Endometrial microvascular endothelial cells (primary cell): Measurements from ENCODE around the gene YAF2. TPM values are rescaled to one million over a fixed set of nuclear protein-coding genes. Genes with fewer than 3 reads are reported as not detected.

Source experiments
- in situ Hi-C: cut with HindIII; loops from 2 replicates; pipeline ENCODE4 v1.10.0; 2017; ENCODE audit warnings: low sequenced_read_pairs, low pct_unique_long_range_greater_than_20kb; ENCODE audit errors: inconsistent ontology term
- total RNA-seq: library from RNA; depleted of rRNA; stranded (reverse); fragments of >200 nt; gene quantifications from one replicate; pipeline ENCODE4 v1.2.3, GENCODE V29; 2015; ENCODE audit errors: inconsistent ontology term

The YAF2 gene, protein sequence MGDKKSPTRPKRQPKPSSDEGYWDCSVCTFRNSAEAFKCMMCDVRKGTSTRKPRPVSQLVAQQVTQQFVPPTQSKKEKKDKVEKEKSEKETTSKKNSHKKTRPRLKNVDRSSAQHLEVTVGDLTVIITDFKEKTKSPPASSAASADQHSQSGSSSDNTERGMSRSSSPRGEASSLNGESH
- total RNA-seq, result 11.7 TPM

DNA sequence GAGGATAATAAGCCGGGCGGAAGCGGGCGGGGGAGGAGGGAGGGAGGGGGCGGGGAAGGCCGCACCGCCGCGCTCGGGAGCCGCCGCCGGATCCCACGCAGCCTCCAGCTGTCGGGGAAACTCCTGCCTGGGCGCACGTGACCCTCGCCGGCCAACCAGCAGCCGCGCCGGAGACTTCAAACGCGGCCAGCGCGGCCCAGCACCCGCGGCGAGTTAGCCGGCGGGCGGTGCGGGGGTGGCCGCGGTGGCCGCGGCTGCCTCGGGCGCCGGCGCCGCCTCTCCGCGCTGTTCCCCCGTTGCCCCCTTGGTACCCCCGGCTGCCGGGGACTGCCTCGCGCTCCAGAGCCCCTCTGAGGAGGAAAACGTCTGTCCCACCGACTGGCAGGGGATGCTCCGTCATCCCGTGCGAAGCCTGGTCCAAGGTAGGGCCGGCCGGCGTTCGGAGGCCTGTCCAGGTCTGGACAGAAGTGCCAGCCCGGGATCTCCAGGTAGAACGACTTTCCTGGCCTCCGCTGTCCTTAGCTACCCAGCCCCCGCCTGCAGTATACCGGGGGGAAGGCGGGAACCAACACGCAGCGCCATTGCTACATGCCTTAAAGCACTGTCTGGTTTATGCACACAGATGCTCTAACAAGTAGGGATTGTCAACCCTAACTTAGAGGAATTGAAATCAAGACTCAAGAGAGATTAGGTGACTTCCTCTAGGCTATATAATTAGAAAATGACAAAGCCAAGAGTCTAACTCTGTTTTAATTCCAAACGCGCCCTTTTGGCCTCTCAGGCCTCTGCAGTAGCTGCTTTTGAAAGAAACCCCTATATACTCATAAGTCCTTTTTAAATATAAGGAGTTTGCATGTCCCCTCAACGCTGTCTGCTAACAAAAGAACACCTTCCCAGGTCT lies at the start of gene YAF2:
YAF2 (minus strand) TSS at position 9 of the 901 bp plus-strand sequence. CDS start 68 bp downstream, outside the sequence.
- in situ Hi-C loops, result no loop called here

DNA sequence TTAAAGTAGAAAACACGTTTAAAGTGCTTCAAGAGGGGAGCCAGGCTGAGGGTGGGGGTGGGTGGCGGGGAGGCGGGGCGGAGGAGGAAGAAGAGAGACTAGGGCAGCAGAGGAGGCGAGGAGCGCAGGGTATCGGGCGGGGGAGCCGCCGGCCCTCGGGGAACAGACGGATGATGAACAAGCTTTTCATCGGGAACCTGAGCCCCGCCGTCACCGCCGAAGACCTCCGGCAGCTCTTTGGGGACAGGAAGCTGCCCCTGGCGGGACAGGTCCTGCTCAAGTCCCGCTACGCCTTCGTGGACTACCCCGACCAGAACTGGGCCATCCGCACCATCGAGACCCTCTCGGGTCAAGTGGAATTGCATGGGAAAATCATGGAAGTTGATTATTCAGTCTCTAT lies 48.7 kb upstream of the YAF2 start:
- in situ Hi-C loops, result no loop called here

DNA sequence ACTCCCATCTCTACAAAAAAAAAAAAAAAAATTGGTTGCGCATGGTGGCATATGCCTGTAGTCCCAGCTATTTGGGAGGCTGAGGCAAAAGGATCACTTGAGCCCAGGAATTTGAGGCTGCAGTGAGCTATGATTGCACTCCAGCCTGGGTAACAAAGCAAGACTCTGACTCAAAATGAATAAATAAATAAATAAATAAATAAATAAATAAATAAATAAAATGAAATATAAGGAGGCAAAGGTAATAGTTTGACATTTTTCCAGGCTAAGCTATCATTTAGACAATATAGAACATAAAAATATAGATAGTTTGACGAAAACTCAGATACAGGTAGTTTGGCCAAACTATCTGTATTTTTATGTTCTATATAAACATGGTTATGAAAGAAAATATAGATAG lies 47.4 kb upstream of the YAF2 start:
- in situ Hi-C loops, result no loop called here

DNA sequence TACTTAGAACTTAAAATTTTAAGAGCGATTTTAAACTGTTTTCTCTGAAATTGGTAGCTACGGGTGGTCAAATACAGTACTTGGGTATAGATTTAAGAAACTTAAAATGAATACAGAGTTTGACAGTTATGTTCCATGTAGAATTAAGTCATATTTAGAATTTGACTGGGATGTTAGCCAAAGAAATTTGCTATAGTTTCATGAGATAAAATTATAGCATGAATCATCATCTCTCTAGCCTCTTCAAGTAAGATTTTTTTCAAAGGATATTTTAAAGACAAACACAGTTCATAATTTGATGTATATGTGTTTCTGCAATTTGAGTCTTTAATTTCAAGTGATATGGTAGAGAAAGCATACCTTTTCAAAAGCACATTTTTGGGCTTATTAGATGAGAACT lies 46.8 kb upstream of the YAF2 start:
- in situ Hi-C loops, result no loop called here

DNA sequence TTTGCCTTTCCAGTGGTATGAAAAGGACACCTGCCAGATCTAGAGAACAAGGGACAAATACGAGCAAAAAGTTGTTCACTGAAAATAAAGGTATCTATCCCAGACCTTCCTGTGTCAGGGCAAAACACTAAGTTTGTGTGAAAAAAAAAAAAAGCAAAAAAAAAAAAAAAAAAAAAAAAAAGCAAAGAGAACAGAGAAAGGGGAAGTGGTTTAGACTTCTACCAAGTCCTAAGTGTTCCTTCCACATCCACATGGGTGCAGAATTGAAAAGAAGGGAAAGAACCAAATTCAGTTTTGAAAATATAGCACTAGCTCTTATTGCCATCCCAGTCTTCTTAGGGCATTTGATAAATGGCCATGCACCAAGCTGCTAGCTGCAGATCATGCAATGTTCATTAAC lies 46.1 kb upstream of the YAF2 start:
- in situ Hi-C loops, result no loop called here

DNA sequence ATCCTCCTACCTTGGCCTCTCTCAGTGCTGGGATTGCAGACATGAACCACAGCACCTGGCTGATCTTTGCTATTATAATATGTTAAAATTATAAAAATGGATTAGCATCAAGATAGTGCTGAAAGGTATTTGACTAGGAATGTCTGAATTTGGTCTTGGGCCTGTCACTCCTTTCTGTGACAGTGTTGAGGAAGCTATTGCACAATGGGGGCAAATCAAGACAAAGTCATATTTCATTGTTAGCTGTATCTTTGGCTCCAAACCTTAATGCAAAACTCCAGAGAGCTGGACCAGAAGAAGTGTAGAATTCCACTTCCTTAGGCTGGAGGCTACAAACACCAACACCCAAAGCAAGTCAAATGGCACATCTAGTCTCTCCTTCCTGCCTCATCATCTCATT lies 45.7 kb upstream of the YAF2 start:
- in situ Hi-C loops, result no loop called here

DNA sequence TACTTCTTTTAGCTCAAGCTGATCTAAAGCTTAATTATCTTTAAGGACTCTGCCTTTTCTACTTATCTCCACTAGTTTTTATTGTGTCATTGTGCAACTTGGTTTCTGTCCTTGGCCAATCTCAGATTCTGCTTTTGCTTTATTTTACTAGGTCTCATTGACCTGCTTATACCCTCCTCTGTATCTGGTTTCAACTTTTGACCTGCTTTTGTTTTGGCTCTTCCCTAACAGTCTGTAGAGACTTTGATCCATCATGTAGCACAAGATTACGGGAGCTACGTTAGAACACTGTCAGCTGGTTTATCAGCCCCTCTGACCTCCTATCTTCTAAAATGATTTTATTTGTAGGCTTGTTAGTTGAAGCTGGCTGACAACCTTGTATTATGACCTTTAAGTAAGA lies 44.2 kb upstream of the YAF2 start:
- in situ Hi-C loops, result no loop called here

DNA sequence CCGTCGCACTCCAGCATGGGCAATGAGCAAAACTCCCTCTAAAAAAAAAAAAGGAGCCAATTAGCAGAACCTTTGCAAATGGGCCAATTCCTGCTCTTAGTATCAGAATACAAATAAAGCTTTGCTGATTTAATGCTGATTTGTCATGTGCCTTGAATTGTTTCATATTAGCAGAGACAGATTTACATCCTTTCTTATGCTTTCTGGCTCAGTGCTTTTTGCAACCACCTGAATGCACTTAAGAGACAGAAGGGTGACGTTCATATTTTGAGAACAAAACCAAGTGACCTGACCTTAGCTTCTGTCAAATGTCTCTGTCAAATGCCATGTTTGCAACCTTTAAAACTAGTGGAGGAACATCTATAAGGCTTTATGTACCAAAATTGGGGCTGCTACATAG lies 43.8 kb upstream of the YAF2 start:
- in situ Hi-C loops, result no loop called here

DNA sequence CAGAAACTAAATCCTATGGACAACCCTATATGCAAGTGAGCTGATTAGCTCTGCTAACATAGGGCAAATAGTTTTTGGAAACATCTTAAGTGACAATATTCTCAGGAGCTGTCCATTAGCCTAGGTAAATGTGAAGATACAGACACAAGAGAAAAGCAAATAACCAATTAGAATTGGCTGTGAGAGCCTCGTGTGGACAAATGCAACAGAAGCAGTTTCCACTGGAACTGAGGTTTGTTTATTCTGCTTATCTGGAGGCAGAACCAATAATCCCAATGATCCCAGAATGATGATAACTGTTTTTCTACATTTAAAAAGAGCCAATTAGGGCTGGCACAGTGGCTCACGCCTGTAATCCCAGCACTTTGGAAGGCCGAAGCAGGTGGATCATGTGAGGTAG lies 43.2 kb upstream of the YAF2 start:
- in situ Hi-C loops, result no loop called here

DNA sequence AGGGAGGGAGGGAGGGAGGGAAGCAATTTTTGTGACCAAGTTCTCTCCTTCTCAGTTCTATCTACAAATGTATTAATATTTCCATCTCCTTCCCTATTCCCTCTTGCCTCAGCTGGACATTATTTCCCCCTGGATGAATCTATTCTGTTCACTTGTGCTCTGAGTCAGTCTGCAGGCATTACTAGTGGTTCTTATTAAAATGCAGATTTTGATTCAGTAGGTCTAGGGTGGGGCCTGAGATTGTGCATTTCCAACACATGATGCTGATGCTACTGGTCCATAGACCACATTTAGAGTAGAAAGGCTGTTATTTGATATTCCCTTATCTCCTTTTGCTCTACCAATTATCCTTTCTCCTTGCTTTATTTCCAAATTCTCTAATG lies 40.1 kb upstream of the YAF2 start:
- in situ Hi-C loops, result no loop called here

DNA sequence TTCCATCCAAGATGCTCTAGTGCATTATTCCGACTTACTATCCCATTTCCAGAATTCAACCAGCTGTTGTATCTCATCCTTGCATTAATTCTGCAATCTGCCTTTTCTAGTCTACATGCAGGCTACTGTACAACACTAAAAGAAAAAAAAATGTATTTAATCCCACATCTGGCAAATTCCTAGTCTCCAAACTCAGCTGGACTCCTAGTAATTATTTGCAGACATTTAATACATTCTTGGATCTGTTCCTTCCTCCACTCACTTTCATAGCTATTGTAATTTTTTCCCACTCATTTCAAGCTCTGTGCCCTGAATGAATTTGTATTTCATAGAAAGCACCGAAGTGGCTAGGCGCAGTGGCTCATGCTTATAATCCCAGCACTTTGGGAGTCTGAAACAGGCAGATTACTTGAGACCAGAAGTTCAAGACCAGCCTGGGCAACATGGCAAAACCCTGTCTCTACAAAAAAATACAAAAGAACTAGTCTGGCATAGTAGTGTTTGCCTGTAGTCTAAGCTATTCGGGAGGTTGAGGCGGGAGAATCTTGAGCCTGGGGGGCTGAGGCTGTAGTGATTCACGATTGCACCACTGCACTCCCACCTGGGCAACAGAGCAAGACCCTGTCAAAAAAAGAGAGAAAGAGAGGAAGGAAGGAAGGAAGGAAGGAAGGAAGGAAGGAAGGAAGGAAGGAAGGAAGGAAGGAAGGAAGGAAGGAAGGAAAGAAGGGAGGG lies 39.5 kb upstream of the YAF2 start:
- in situ Hi-C loops, result no loop called here

DNA sequence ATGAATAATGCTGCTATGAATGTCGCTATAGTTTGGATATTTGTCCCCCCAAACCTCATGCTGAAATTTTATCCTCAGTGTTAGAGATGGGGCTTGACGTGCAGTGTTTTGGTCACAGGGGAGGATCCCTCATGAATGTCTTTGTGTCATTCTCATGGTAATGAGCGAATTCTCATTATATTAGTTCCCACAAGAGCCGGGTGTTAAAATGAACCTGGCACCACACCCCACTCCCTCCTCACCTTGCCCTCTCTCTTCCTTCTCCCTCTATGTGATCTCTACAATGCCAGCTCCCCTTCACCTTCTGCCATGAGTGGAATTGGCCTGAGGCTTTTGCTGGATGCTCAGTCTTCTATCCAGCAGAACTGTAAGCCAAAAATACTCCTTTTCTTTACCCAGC lies 37.5 kb upstream of the YAF2 start:
- in situ Hi-C loops, result no loop called here

DNA sequence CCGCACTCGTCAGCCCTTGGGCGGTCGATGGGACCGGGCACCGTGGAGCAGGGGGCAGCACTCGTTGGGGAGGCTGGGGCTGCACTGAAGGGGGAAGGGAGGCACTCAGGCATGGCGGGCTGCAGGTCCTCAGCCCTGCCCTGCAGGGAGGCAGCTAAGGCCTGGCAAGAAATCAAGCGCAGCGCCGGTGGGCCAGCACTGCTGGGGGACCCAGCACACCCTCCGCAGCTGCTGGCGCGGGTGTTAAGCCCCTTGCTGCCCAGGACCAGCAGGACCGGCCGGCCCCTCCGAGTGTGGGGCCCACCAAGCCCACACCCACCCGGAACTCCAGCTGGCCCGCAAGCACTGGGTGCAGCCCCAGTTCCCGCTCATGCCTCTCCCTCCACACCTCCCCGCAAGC lies 35.7 kb upstream of the YAF2 start:
- in situ Hi-C loops, result no loop called here

DNA sequence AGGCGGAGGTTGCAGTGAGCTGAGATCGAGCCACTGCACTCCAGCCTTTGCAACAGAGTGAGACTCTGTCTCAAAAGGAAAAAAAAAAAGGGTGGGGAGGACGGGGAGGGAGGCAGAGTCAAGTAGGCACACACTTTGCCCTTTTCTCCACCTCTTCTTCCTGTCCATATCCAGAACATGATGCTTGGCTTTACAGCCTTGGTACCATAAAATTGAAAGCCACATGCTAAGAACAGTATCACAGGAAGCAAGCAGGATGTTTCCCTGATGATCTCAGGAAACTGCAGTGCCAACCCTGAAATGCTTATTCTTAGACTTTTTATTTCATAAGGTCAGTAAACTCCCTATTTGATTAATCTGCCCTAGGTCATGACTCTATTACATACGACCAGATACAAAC lies 32.5 kb upstream of the YAF2 start:
- in situ Hi-C loops, result no loop called here

DNA sequence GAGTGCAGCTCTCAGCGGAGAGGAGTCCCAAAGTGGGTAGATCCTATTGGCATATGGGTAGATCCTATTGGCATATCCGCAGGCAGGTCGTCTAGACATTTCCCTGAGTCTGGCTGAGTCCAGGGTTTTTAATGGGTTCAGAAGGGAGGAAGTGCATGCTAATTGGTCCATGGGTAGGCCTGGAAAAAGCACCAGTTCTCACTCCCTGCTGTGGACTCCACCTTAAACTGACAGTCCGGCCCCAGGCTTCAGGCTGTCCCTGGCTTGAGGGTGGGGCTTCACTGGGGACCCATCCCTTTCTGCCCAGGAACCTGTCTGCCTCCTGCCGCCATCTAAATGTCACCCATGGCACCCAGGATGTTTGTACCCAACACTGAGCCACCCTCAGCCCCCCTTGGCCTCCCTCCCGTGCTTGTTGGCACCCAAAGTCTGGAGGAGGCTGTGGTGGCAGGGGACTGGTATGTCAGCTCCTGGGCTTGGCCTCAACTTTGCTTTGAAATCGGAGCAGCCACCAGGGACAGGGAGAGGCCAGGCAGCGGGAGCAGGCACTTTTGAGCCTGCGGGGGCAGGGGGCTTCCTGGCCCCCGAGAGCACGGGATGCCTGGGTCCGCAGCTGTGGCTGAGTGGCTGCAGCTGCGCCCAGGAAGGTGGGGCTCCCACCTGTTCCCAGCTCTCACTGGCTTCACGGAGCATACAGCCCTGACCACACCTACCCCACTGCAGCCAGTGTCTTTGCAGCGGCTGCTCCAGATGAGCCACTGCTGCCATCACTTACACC lies 29.6 kb upstream of the YAF2 start:
- in situ Hi-C loops, result no loop called here

DNA sequence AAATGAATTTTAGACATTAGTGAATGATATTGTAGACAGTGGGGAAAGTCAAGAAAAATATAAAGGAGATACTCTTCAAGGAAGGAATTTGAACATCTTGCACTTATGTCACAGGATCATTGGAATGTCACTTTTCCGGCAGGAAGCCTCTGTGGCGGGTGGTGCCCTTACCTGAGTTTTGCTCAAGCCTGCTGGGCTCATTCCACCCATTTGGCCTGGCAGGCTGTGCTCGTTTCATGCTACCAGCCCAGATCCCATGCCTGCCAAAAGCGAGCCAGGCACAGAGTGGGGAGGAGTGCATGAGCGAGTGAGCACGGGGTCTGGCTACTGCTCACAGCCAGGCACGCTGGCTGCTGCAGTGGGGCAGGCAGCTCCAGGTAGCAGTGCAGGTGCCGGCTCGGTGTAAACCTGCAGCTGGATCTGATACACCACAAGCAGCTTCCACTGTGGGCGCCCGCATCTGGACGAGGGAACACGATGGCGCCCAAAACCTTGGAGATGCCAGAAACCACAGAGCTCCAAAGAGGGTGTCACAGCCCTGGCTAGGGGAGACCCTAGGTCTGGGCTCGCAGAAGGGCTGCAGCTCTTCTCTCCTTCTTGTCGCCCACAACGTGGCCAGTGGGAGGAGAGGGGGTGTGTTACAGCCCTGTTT lies 28.7 kb upstream of the YAF2 start:
- in situ Hi-C loops, result no loop called here

DNA sequence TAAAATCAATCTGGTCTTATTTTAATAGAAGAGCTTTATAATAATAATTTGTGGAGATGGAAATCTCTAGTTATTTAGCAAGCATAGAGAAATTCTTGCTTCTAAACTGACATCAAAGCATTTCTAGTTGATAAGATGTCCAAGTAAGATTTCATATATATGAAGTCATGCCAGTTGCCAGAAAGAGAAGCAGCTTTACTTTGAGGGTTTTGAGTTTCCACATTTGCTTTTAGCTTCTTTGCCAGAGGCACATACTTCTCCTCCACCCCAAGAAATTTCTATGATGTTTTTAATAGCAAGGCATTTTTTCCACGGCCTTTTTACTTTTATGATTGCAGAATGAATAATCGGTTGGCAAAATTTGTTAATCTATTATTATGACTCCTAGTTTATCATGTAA lies 24.2 kb upstream of the YAF2 start:
- in situ Hi-C loops, result no loop called here

DNA sequence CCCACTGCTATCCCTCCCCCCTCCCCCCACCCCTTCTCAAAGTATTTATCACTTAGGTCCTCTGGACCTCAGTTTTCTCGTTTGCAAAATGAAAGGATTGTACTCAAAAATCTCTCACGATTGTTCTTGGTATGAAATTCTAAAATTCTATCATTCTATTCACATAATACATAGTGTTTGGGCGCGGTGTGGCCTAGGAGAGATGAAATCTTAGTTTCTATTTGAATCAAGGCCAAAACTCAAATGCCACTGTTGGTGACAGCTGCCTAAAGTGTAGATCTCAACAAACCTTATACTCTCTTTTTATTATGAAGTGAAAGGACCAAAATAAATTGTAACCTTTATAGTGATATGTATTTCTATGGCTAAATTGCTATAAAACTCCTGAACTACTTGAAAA lies 23.7 kb upstream of the YAF2 start:
- in situ Hi-C loops, result no loop called here

DNA sequence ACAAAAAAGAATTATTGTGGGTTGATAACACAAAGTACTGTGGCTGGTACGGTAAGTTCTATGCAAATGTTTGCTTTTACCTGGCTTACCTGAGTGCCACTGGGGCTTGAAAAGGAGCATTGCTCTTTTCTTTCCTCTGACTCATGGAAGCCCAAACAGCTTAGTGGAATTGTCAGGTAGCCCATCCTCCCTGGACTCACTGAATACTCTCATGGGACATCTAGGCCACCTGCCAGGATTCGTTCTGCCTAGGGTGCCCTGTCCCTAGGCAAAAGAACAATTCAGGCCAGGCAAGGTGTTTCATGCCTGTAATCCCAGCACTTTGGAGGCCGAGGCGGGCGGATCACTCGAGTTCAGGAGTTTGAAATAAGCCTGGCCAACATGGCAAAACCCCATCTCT lies 22.5 kb upstream of the YAF2 start:
- in situ Hi-C loops, result no loop called here
